Measurements from ENCODE around the gene CCDC38. TPM values are rescaled to one million over a fixed set of nuclear protein-coding genes. Genes with fewer than 3 reads are reported as not detected.
A peak's percentile ranks its signal among the peaks of the same experiment; 100 is the strongest.

The CCDC38 gene
- total RNA-seq, 1 experiment from 2014 or later: not detected

- DNase-seq (ENCODE audit: low read depth): no peak
Observed at GRCh38 chr12:95837240-95838038, 105.0 kb downstream of the CCDC38 start.

GRCh38 chr12:95836630-95837239, 105.7 kb downstream of the CCDC38 start:
- DNase-seq (ENCODE audit: low read depth): peak; percentile 66

DNA sequence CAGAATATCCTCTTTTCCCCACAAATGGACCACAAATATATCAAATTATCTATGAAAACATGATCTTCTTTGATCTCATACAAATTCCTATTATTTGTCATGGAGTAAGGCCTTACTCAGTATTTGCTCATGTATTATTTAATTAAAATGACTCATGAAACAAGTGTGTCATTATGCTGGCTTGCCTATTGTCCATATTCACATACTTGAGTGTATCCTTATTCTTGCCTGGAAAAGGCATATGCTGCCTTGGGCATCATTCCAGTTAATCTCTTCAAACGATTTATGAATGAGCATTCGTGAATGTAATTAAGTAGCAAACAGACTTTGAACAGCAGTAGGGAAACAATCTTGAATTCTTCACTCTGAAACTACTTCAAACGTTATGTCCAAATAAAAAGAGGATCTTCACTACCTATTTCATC, 106.2 kb downstream of the CCDC38 start:
- DNase-seq (ENCODE audit: low read depth): peak; percentile 76

GRCh38 chr12:95834572-95834971, 107.8 kb downstream of the CCDC38 start:
- no peak for DNase-seq (ENCODE audit: low read depth)

GRCh38 chr12:95830335-95831089, 111.9 kb downstream of the CCDC38 start:
- DNase-seq (ENCODE audit: low read depth): no peak

DNA sequence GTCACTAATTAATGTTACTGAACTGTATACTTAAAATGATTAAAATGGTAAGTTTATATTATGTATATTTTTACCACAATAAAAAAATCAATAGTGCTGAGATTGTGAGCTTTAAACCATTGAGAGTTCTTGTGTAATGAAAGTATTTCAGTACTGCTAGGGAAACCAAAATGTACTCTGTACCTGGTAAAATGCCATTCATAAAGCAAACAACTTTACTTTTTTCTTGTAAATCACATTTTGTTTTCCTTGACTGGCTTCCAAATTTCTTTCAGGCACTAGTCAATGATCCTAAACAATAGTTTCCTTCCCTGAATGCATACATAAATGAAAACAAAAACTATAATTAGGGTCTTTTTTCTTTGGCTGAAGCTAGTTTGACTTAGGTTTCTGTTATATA, 113.0 kb downstream of the CCDC38 start:
- no peak for DNase-seq (ENCODE audit: low read depth)

DNA sequence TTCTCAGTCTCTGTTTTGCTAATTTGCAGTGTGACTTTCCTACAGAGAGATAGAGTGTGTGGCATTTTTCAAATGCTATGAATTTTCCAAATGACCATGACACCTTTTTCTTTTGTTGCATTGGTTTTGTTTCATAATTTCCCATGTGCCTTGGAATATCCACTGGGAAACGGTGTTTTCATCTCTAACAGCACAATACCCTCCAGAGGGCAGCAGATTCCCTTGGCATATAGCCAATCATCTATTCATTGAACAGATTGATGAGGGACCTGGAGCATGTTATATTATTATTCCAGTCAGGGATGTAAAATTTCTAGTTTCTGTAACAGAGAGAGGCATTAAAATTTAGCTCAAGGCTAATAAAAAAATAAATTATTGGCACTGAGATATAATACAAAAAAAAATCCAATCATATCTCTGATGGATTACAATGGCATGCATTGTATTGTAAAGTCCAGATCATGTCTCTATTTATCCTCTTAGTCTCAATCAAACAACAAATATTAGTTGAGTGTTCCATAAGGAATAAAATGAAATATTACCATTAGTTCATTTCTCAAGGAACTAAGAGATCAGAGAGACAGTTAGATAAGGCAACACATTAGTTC, 122.2 kb downstream of the CCDC38 start:
- DNase-seq (ENCODE audit: low read depth): peak; percentile 55

Other genes starting within 250 kb of the CCDC38 start
- gene NTN4, start 151.8 kb downstream of the CCDC38 start, total RNA-seq (2014; rRNA removed; shearing (Covaris generic)): 16.5 and 21.5 TPM in 2 replicates
- 20.6 and 33.8 TPM in 2 replicates for gene SNRPF, start 83.7 kb downstream of the CCDC38 start, total RNA-seq (2014; rRNA removed; shearing (Covaris generic))
- gene AMDHD1, start 717 bp upstream of the CCDC38 start, total RNA-seq (2014; rRNA removed; shearing (Covaris generic)): 1.5 TPM in 1 of 2 replicates, not detected in the other
- not detected in 2 replicates for gene HAL, start 53.7 kb upstream of the CCDC38 start, total RNA-seq (2014; rRNA removed; shearing (Covaris generic))
- gene LTA4H, start 93.0 kb upstream of the CCDC38 start, total RNA-seq (2014; rRNA removed; shearing (Covaris generic)): 39.8 and 51.4 TPM in 2 replicates